OCI-LY7 (cell line): Measurements from ENCODE around the gene ATP6V1C2. TPM values are rescaled to one million over a fixed set of nuclear protein-coding genes. Genes with fewer than 3 reads are reported as not detected.

Source experiments
- BruUV-seq: library from RNA; stranded (reverse); fragments of 400-500 nt; replicated peaks from 2 replicates; lab custom pipeline; 2021; lab: Mats Ljungman, UMichigan
- CTCF ChIA-PET: fragments of 300-600 bp; sonication (Branson Sonifier 250); formaldehyde crosslinking; loops from one replicate; lab custom pipeline; 2022; ENCODE audit warnings: antibody characterized with exemption; ENCODE audit not compliant: unreplicated experiment; lab: Charles Lee
- POLR2A ChIA-PET: fragments of 300-600 bp; sonication (Branson Sonifier 250); formaldehyde crosslinking; loops from one replicate; lab custom pipeline; 2022; ENCODE audit warnings: antibody characterized with exemption; lab: Charles Lee
- DNase-seq: peaks from one replicate; pipeline ENCODE4 v3.0.0-alpha.2; 2015; ENCODE audit warnings: low spot score
- H2AFZ ChIP-seq: fragments of 200-600 bp; sonication (generic), shearing (Covaris generic); 2 replicates; pipeline ENCODE4 v1.6.1; 2014; ENCODE audit warnings: mild to moderate bottlenecking, antibody characterized with exemption, low read length, moderate library complexity
- H3K27ac ChIP-seq: fragments of 200-600 bp; sonication (generic); 2 replicates; pipeline ENCODE4 v1.5.1; 2014; ENCODE audit warnings: mixed run types, low read depth, mild to moderate bottlenecking, moderate library complexity, low read length, inconsistent platforms; ENCODE audit not compliant: poor library complexity, severe bottlenecking
- H3K36me3 ChIP-seq: fragments of 200-600 bp; sonication (generic); 2 replicates; pipeline ENCODE4 v1.6.1; 2014; ENCODE audit warnings: mild to moderate bottlenecking, antibody characterized with exemption, low read length, moderate library complexity, mixed read lengths; ENCODE audit not compliant: insufficient read depth
- H3K4me1 ChIP-seq: fragments of 200-600 bp; sonication (generic); 2 replicates; pipeline ENCODE4 v1.5.1; 2014; ENCODE audit warnings: mild to moderate bottlenecking, low read length; ENCODE audit not compliant: insufficient read depth, poor library complexity, severe bottlenecking
- H3K4me2 ChIP-seq: fragments of 200-600 bp; sonication (generic); 2 replicates; pipeline ENCODE4 v1.6.1; 2014; ENCODE audit warnings: mild to moderate bottlenecking, low read length
- H3K4me3 ChIP-seq: fragments of 200-600 bp; sonication (generic); 2 replicates; pipeline ENCODE4 v1.5.1; 2014; ENCODE audit warnings: mild to moderate bottlenecking, low read depth, low read length; ENCODE audit not compliant: poor library complexity, severe bottlenecking
- H3K79me2 ChIP-seq: fragments of 200-600 bp; sonication (generic); 2 replicates; pipeline ENCODE4 v1.6.1; 2016; ENCODE audit warnings: low read depth, mild to moderate bottlenecking, low read length, moderate library complexity, mixed read lengths; ENCODE audit not compliant: insufficient read depth
- H3K9me2 ChIP-seq: fragments of 200-600 bp; sonication (generic); 2 replicates; pipeline ENCODE4 v1.6.1; 2016; ENCODE audit warnings: mild to moderate bottlenecking, low read length, mixed read lengths; ENCODE audit not compliant: insufficient read depth
- H3K9me3 ChIP-seq: fragments of 200-600 bp; sonication (generic); 2 replicates; pipeline ENCODE4 v1.6.1; 2014; ENCODE audit warnings: mild to moderate bottlenecking, mixed run types, low read length, mixed read lengths
- H4K20me1 ChIP-seq: fragments of 200-600 bp; sonication (generic); 2 replicates; pipeline ENCODE4 v1.6.1; 2014; ENCODE audit warnings: mild to moderate bottlenecking, antibody characterized with exemption, low read length, moderate library complexity, mixed read lengths; ENCODE audit not compliant: insufficient read depth
- EZH2phosphoT487 ChIP-seq: fragments of 200-600 bp; sonication (generic); IDR thresholded peaks from 2 replicates; pipeline ENCODE4 v1.6.1; 2018; ENCODE audit warnings: low read depth, borderline replicate concordance, mild to moderate bottlenecking, mixed run types, antibody characterized with exemption, low read length, moderate library complexity, mixed read lengths
- intact Hi-C: fragments of 100-400 bp; cut with micrococcal nuclease; formaldehyde crosslinking; loops from one replicate; pipeline ENCODE4 v1.10.0; 2022; ENCODE audit not compliant: unreplicated experiment
- total RNA-seq, 2 experiments: library from RNA; depleted of rRNA in 1 of 2; stranded (reverse); fragments of >200 nt in 1 of 2; shearing (Covaris generic) in 1 of 2; gene quantifications; 2 replicates each; pipeline ENCODE4 v1.2.3, GENCODE V29; 2014 to 2022
- TF ChIP-seq, protein P1 (sequence below): fragments of 200-600 bp; sonication (generic); conservative IDR thresholded peaks from 2 replicates; pipeline ENCODE4 v1.5.1; 2014; ENCODE audit warnings: mild to moderate bottlenecking, antibody characterized with exemption, low read length, moderate library complexity, mixed read lengths

The ATP6V1C2 gene
- total RNA-seq, 2 experiments from 2014 or later = 0.13 TPM; not detected in 1

DNA sequence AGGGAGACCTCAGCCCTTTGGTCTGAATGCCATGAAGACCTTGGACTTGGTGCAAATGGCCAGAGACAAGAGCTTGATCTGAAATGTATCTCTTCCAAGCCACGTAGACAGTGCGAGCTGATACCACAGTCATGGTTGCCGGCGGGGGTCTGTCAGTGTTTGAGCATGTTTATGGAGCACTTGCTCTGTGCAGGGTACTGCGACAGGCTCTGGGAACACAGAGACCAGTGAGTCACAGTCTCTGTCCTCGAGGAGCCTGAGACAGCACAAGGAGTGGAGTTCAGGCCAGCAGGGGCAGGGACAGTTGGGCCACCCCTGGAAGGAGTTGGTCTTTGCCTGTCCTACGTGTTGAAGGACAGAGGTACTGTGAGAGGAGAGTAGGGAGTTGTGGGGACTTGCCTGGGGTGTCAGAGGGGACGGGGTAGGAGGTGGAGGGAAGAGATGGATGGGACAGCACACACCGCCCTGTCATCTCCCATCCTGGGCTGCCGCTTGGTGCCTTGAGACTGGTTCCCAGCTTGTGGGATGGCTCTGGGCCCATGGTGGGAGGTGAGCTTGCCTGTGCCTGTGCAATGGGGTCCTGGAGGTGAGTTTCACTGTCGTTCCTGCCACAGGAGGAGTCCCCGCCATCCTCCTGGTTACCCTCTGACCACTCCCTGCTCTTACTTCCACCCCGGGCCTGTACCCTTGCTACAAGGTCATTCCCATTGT lies 39.5 kb downstream of the ATP6V1C2 start:
- no peak overlapping the region for H3K4me3 ChIP-seq
- TF ChIP-seq, protein P1, sequence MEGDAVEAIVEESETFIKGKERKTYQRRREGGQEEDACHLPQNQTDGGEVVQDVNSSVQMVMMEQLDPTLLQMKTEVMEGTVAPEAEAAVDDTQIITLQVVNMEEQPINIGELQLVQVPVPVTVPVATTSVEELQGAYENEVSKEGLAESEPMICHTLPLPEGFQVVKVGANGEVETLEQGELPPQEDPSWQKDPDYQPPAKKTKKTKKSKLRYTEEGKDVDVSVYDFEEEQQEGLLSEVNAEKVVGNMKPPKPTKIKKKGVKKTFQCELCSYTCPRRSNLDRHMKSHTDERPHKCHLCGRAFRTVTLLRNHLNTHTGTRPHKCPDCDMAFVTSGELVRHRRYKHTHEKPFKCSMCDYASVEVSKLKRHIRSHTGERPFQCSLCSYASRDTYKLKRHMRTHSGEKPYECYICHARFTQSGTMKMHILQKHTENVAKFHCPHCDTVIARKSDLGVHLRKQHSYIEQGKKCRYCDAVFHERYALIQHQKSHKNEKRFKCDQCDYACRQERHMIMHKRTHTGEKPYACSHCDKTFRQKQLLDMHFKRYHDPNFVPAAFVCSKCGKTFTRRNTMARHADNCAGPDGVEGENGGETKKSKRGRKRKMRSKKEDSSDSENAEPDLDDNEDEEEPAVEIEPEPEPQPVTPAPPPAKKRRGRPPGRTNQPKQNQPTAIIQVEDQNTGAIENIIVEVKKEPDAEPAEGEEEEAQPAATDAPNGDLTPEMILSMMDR = no peak
- TF ChIP-seq EZH2phosphoT487 = no peak
- H3K9me3 ChIP-seq = no peaks in the 10 kb centered on the region
- no peak overlapping the region for H3K4me2 ChIP-seq
- POLR2A ChIA-PET = no interaction called here
- no TSS peak for BruUV-seq
- no peak overlapping the region for H3K27ac ChIP-seq
- H2AFZ ChIP-seq = no peak overlapping the region
- no peak for DNase-seq
- CTCF ChIA-PET = no interaction called here
- intact Hi-C loops = no loop called here
- H4K20me1 ChIP-seq = no peaks in the 10 kb centered on the region
- no peaks in the 10 kb centered on the region for H3K79me2 ChIP-seq
- peaks cover 7% of the 10 kb centered on the region for H3K4me1 ChIP-seq
- H3K9me2 ChIP-seq = no peaks in the 10 kb centered on the region
- no peaks in the 10 kb centered on the region for H3K36me3 ChIP-seq

DNA sequence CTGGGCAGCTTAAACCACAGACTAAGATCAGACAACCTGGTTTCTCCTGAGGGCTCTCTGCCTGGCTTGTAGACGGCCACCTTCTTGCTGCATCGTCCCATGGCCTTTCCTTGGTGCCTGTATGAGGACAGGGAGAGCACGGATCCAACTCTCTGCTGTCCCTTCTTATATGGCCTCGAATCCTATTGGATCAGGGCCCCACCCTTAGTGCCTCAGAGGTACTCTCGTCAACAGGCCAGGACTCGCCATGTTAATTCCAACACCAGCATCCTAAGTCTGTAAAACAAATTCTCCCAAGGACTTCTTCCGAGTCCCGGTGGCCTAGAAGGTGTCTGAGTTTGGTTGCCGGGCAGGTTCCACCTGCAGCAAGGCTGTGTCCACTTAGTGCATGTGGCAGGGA lies 40.2 kb downstream of the ATP6V1C2 start:
- BruUV-seq = no TSS peak
- Histone ChIP-seq H3K9me2 (no peaks in the 10 kb centered on the region), H3K9me3 (no peaks in the 10 kb centered on the region), H3K79me2 (no peaks in the 10 kb centered on the region), H3K27ac (no peak overlapping the region), H3K4me3 (no peak overlapping the region), H3K36me3 (no peaks in the 10 kb centered on the region), H4K20me1 (no peaks in the 10 kb centered on the region), H2AFZ (no peak overlapping the region), H3K4me1 (peaks cover 7% of the 10 kb centered on the region), H3K4me2 (no peak overlapping the region)
- POLR2A ChIA-PET = no interaction called here
- CTCF ChIA-PET = no interaction called here
- DNase-seq = no peak
- TF ChIP-seq EZH2phosphoT487 = no peak
- TF ChIP-seq, protein P1 = no peak
- intact Hi-C loops = no loop called here

DNA sequence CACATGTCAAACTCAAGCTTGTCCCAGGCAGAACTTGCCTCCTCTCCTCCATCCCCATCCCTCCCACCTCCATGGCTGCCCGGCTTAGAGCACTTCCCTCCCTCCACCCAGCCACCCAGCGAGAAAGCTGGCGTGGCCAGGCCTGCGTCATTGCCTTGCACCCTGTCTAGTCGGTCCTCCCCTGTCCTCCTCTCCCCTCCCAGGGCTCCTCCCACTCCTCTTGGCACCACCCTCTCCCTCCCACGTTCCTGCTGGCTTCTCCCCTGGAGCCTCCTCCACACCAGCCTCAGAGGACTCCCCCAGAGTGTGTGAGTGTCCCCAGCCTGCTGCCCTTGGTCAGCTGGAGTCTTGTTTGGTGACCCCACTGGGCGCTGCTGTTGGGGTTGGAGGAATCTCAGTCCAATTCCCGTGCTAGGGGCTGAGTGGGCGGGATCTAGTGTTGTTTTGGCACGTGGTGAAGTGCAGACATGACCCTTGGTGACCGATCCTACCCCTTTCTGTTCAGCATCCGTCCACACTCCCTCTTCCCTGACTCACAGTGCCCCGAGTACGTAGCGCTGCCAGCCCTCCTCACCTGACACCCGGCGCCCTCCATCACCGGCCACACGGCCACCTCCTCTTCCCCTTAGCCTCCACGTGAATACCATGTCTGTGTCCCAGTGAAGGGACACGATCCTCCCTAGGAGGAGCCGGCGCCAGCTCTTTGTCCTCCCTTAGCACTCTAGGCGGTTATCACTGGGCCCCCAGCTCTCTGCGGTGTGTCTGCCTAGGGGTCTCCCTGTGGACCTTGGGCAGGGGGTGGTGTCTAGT lies 41.4 kb downstream of the ATP6V1C2 start:
- H4K20me1 ChIP-seq = no peaks in the 10 kb centered on the region
- DNase-seq = no peak
- no TSS peak for BruUV-seq
- no peak overlapping the region for H3K4me2 ChIP-seq
- H3K36me3 ChIP-seq = no peaks in the 10 kb centered on the region
- ChIA-PET POLR2A (no interaction called here), CTCF (no interaction called here)
- no peaks in the 10 kb centered on the region for H3K9me2 ChIP-seq
- TF ChIP-seq, protein P1 = no peak
- TF ChIP-seq EZH2phosphoT487 = no peak
- peaks cover 7% of the 10 kb centered on the region for H3K4me1 ChIP-seq
- no peaks in the 10 kb centered on the region for H3K9me3 ChIP-seq
- no peak overlapping the region for H3K4me3 ChIP-seq
- H3K79me2 ChIP-seq = no peaks in the 10 kb centered on the region
- H3K27ac ChIP-seq = no peak overlapping the region
- intact Hi-C loops = no loop called here
- no peak overlapping the region for H2AFZ ChIP-seq
